NCI-H460 (cell line): ENCODE data around the gene CACNB4. TPM values are rescaled to one million over a fixed set of nuclear protein-coding genes. Genes with fewer than 3 reads are reported as not detected.
"Not testable (repeated sequence)": the region's sequence is repeated elsewhere in the genome, so short reads cannot be mapped to it uniquely, and the experiment has no call there.

Experiments used
- DNase-seq: peaks from one replicate; pipeline ENCODE4 v3.0.0-alpha.2; 2016; ENCODE audit warnings: low read depth; ENCODE audit errors: extremely low read depth
- total RNA-seq: library from RNA; depleted of rRNA; stranded (reverse); fragments of >200 nt; shearing (Covaris generic); gene quantifications from 2 replicates; pipeline ENCODE4 v1.2.3, GENCODE V29; 2014

The CACNB4 gene
- total RNA-seq, 1 experiment from 2014 or later = 0.20 TPM

- no peak for DNase-seq
These were observed 183.7 kb downstream of the CACNB4 start for GRCh38 chr2:151914989-151915628.

- DNase-seq = no peak
These were observed 190.5 kb downstream of the CACNB4 start for GRCh38 chr2:151908204-151908882.

- no peak for DNase-seq
These were observed 191.3 kb downstream of the CACNB4 start for GRCh38 chr2:151907286-151908203.

- no peak for DNase-seq
These were observed 192.2 kb downstream of the CACNB4 start for GRCh38 chr2:151906633-151906998.

- no peak for DNase-seq
These were observed 192.7 kb downstream of the CACNB4 start for GRCh38 chr2:151905963-151906632.

GRCh38 chr2:151904807-151905206 is 194.0 kb downstream of the CACNB4 start:
- no peak for DNase-seq

- no peak for DNase-seq
These were observed 194.8 kb downstream of the CACNB4 start for GRCh38 chr2:151904021-151904420.

GRCh38 chr2:151902829-151903228 is 196.0 kb downstream of the CACNB4 start:
- no peak for DNase-seq

GRCh38 chr2:151900331-151900730 is 198.5 kb downstream of the CACNB4 start:
- DNase-seq = no peak

GRCh38 chr2:151899156-151899555 is 199.7 kb downstream of the CACNB4 start:
- no peak for DNase-seq

GRCh38 chr2:151891566-151892194 is 207.2 kb downstream of the CACNB4 start:
- DNase-seq = no peak

- no peak for DNase-seq
These were observed 211.7 kb downstream of the CACNB4 start for GRCh38 chr2:151887164-151887563.

- no peak for DNase-seq
These were observed 212.6 kb downstream of the CACNB4 start for GRCh38 chr2:151886241-151886640.

GRCh38 chr2:151882786-151883445 is 215.9 kb downstream of the CACNB4 start:
- DNase-seq = no peak

GRCh38 chr2:151881342-151881741 is 217.5 kb downstream of the CACNB4 start:
- no peak for DNase-seq

GRCh38 chr2:151880586-151880985 is 218.3 kb downstream of the CACNB4 start:
- no peak for DNase-seq

GRCh38 chr2:151878655-151879563 is 219.9 kb downstream of the CACNB4 start:
- no peak for DNase-seq

GRCh38 chr2:151878204-151878603 is 220.6 kb downstream of the CACNB4 start:
- DNase-seq = no peak

GRCh38 chr2:151875631-151876030 is 223.2 kb downstream of the CACNB4 start:
- not testable (repeated sequence) for DNase-seq
